SK-N-SH (cell line): ENCODE results near the gene FIGNL1. TPM values are rescaled to one million over a fixed set of nuclear protein-coding genes. Genes with fewer than 3 reads are reported as not detected.

ENCODE experiments used
- CTCF ChIA-PET: fragments of 300-600, 350-600 bp; formaldehyde crosslinking; extraction: SDS; loops from one replicate; lab custom pipeline; 2021; lab: Yijun Ruan, JAX
- POLR2A ChIA-PET: fragments of 350-600 bp; sonication (Branson Sonifier 250); formaldehyde crosslinking; extraction: SDS; loops from one replicate; lab custom pipeline; 2020; ENCODE audit warnings: antibody characterized with exemption, inconsistent platforms; lab: Yijun Ruan, JAX
- DNase-seq: peaks from one replicate; pipeline ENCODE4 v3.0.0; 2012
- H2AFZ ChIP-seq: fragments of 200-600 bp; sonication (generic); 2 replicates; pipeline ENCODE4 v1.8.1; 2016; ENCODE audit warnings: antibody characterized with exemption, mild to moderate bottlenecking, low read depth
- H3F3A ChIP-seq: fragments of 200-600 bp; sonication (generic); replicated peaks from 2 replicates; pipeline ENCODE3; 2016; ENCODE audit warnings: antibody characterized with exemption, mild to moderate bottlenecking; ENCODE audit not compliant: insufficient read depth
- H3K27ac ChIP-seq, 2 experiments: fragments of 200-500 bp in 1 of 2; fragments of 200-600 bp in 1 of 2; sonication (Bioruptor generic) in 1 of 2; sonication (generic), shearing (Covaris generic) in 1 of 2; 2 replicates each; pipeline versions ENCODE4 v1.5.1 to v1.6.1; 2014 to 2016; ENCODE audit warnings: low read depth in 2 of 2, inconsistent platforms in 1 of 2, low read length in 1 of 2, mild to moderate bottlenecking in 1 of 2, mixed read lengths in 1 of 2
- H3K27me3 ChIP-seq: fragments of 200-600 bp; sonication (generic), shearing (Covaris generic); 2 replicates; pipeline ENCODE4 v1.6.1; 2016; ENCODE audit warnings: mixed run types; ENCODE audit not compliant: insufficient read depth
- H3K36me3 ChIP-seq, 2 experiments: fragments of 200-500 bp in 1 of 2; fragments of 200-600 bp in 1 of 2; sonication (Bioruptor generic) in 1 of 2; sonication (generic) in 1 of 2; replicated peaks in 1 of 2; 2 replicates each; pipeline versions ENCODE3 to v1.5.1; 2014 to 2016; ENCODE audit warnings: low read length in 1 of 2, mild to moderate bottlenecking in 1 of 2; ENCODE audit not compliant: insufficient read depth in 2 of 2, control insufficient read depth in 1 of 2
- H3K4me1 ChIP-seq, 2 experiments: fragments of 200-500 bp in 1 of 2; fragments of 200-600 bp in 1 of 2; sonication (Bioruptor generic) in 1 of 2; sonication (generic), shearing (Covaris generic) in 1 of 2; 2 replicates each; pipeline versions ENCODE4 v1.5.1 to v1.6.1; 2014 to 2016; ENCODE audit warnings: low read depth in 1 of 2, low read length in 1 of 2, mixed run types in 1 of 2; ENCODE audit not compliant: insufficient read depth in 2 of 2, control insufficient read depth in 1 of 2
- H3K4me2 ChIP-seq: fragments of 200-600 bp; sonication (generic), shearing (Covaris generic); 2 replicates; pipeline ENCODE4 v1.6.1; 2017; ENCODE audit warnings: mixed run types
- H3K4me3 ChIP-seq, 2 experiments: fragments of 200-500 bp in 1 of 2; fragments of 200-600 bp in 1 of 2; sonication (Bioruptor generic) in 1 of 2; sonication (generic), shearing (Covaris generic) in 1 of 2; 2 replicates each; pipeline versions ENCODE4 v1.5.1 to v1.8.1; 2014 to 2016; ENCODE audit warnings: low read depth in 2 of 2, inconsistent platforms in 1 of 2, low read length in 1 of 2, mild to moderate bottlenecking in 1 of 2, mixed read lengths in 1 of 2, moderate library complexity in 1 of 2
- H3K79me2 ChIP-seq: fragments of 200-600 bp; sonication (generic); 2 replicates; pipeline ENCODE4 v1.8.1; 2017; ENCODE audit warnings: mild to moderate bottlenecking; ENCODE audit not compliant: insufficient read depth
- H3K9ac ChIP-seq: fragments of 200-600 bp; sonication (generic); 2 replicates; pipeline ENCODE4 v1.6.1; 2017; ENCODE audit warnings: mixed run types
- H3K9me2 ChIP-seq: fragments of 200-600 bp; sonication (generic); 2 replicates; pipeline ENCODE4 v1.6.1; 2017; ENCODE audit warnings: mixed run types
- H3K9me3 ChIP-seq: fragments of 200-600 bp; sonication (generic); 2 replicates; pipeline ENCODE4 v1.6.1; 2017; ENCODE audit warnings: mixed run types, mild to moderate bottlenecking, moderate library complexity
- H4K20me1 ChIP-seq: fragments of 200-600 bp; sonication (generic); 2 replicates; pipeline ENCODE4 v1.6.1; 2017; ENCODE audit warnings: mild to moderate bottlenecking, mixed run types; ENCODE audit not compliant: insufficient read depth
- CHD2 ChIP-seq: fragments of 150-350 bp; IDR thresholded peaks from 2 replicates; pipeline ENCODE4 v1.6.1; 2018; ENCODE audit warnings: low read length; ENCODE audit not compliant: partially characterized antibody
- FOXJ3 ChIP-seq: sonication (generic); formaldehyde crosslinking; IDR thresholded peaks from 2 replicates; pipeline ENCODE4 v1.5.1; 2020; ENCODE audit warnings: mild to moderate bottlenecking, missing genetic modification reagents
- FOXM1 ChIP-seq: IDR thresholded peaks from 2 replicates; pipeline ENCODE4 v1.4.0; 2012; ENCODE audit warnings: low read depth, mild to moderate bottlenecking
- MAX ChIP-seq: IDR thresholded peaks from 2 replicates; pipeline ENCODE4 v1.4.0; 2012; ENCODE audit warnings: low read depth
- MEF2A ChIP-seq: IDR thresholded peaks from 2 replicates; pipeline ENCODE4 v1.4.0; 2012; ENCODE audit warnings: low read depth, borderline replicate concordance
- NRF1 ChIP-seq: IDR thresholded peaks from 2 replicates; pipeline ENCODE4 v1.6.1; 2012; ENCODE audit warnings: low read depth, mild to moderate bottlenecking, low read length
- PBX3 ChIP-seq: IDR thresholded peaks from 2 replicates; pipeline ENCODE4; 2012
- RCOR1 ChIP-seq: fragments of 150-350 bp; IDR thresholded peaks from 2 replicates; pipeline ENCODE4 v1.6.1; 2017; ENCODE audit warnings: antibody characterized with exemption, low read length
- RFX5 ChIP-seq: IDR thresholded peaks from 2 replicates; pipeline ENCODE4 v1.6.1; 2012; ENCODE audit warnings: mild to moderate bottlenecking, improper control_type of control experiment, low read length
- SIN3A ChIP-seq: IDR thresholded peaks from 2 replicates; pipeline ENCODE4 v1.6.1; 2012; ENCODE audit warnings: low read depth, mild to moderate bottlenecking, low read length, moderate library complexity, borderline replicate concordance
- TAF1 ChIP-seq: IDR thresholded peaks from 2 replicates; pipeline ENCODE4 v1.6.1; 2012; ENCODE audit warnings: low read depth, mild to moderate bottlenecking, low read length, moderate library complexity, borderline replicate concordance
- TCF12 ChIP-seq: IDR thresholded peaks from 2 replicates; pipeline ENCODE4 v1.4.0; 2012
- ZBTB33 ChIP-seq: IDR thresholded peaks from 2 replicates; pipeline ENCODE4 v1.4.0; 2012; ENCODE audit warnings: low read depth, borderline replicate concordance
- WGBS: methylation state at CpG from one replicate; pipeline ENCODE4 v1.1.6; 2017; ENCODE audit warnings: low lambda C conversion rate; 5-methylcytosine and 5-hydroxymethylcytosine counted together
- polyA plus RNA-seq, 3 experiments: library from polyadenylated mRNA; depleted of rRNA; stranded (reverse); fragments of >200 nt; gene quantifications; 2 replicates each; pipeline ENCODE4 v1.2.3, GENCODE V29; 2012
- TF ChIP-seq, protein P1 (sequence below): fragments of 150-350 bp; IDR thresholded peaks from 2 replicates; pipeline ENCODE4 v1.6.1; 2016; ENCODE audit warnings: mild to moderate bottlenecking, low read depth, low read length
- TF ChIP-seq, protein P2 (sequence below): fragments of 150-350 bp; IDR thresholded peaks from 2 replicates; pipeline ENCODE4 v1.6.1; 2017; ENCODE audit warnings: antibody characterized with exemption, low read length, low read depth, borderline replicate concordance
- TF ChIP-seq, protein P3 (sequence below): fragments of 200-600 bp; sonication (generic); IDR thresholded peaks from 2 replicates; pipeline ENCODE4 v1.6.1; 2017; ENCODE audit warnings: antibody characterized with exemption, mild to moderate bottlenecking, moderate library complexity

Gene FIGNL1
- polyA plus RNA-seq, 1 of the 3 experiments (the other 2 are of a cell fraction), result 6.7 TPM

DNA sequence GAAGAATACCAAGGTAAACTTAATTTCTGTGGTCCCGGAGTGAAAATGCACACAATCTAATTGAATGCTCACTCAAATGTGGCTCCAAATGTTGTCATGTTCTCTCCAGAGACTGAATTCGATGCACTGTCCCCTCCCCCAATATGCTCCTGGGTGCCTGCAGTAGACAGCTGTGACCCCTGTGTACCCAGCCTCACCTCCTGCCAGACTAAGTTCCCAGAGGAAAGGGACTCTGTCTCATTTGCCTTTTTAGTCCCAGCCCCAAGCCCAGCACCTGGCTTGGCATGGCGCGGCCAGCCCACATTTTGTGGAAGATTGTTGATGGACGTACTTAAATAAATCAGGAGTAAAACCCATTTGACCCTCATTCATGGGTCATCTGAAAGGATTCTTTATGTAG is 21.8 kb upstream of the FIGNL1 start:
- H3K27ac ChIP-seq, result peak overlapping the region in 1 of 2 experiments; percentile 26; a peak in 1 of 4 replicates
- no peaks in the 10 kb centered on the region for H3F3A ChIP-seq
- H2AFZ ChIP-seq, result no peak overlapping the region
- WGBS, result 83% methylated on average over 5 of the region's 5 CpGs
- H3K9ac ChIP-seq, result no peak overlapping the region
- peaks cover 0 to 70% of the 10 kb centered on the region in 2 experiments; a peak in 1 of 4 replicates for H3K4me1 ChIP-seq
- no peak for DNase-seq
- TF ChIP-seq, protein P1, sequence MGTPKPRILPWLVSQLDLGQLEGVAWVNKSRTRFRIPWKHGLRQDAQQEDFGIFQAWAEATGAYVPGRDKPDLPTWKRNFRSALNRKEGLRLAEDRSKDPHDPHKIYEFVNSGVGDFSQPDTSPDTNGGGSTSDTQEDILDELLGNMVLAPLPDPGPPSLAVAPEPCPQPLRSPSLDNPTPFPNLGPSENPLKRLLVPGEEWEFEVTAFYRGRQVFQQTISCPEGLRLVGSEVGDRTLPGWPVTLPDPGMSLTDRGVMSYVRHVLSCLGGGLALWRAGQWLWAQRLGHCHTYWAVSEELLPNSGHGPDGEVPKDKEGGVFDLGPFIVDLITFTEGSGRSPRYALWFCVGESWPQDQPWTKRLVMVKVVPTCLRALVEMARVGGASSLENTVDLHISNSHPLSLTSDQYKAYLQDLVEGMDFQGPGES, result no peak
- TF ChIP-seq RFX5, result no peak
- TF ChIP-seq ZBTB33, result no peak
- TF ChIP-seq PBX3, result no peak
- TF ChIP-seq, protein P2, sequence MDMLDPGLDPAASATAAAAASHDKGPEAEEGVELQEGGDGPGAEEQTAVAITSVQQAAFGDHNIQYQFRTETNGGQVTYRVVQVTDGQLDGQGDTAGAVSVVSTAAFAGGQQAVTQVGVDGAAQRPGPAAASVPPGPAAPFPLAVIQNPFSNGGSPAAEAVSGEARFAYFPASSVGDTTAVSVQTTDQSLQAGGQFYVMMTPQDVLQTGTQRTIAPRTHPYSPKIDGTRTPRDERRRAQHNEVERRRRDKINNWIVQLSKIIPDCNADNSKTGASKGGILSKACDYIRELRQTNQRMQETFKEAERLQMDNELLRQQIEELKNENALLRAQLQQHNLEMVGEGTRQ, result no peak
- TF ChIP-seq FOXM1, result no peak
- TF ChIP-seq NRF1, result no peak
- TF ChIP-seq MEF2A, result no peak
- no peak for TF ChIP-seq SIN3A
- no peak for TF ChIP-seq TAF1
- no peak for TF ChIP-seq TCF12
- TF ChIP-seq FOXJ3 (CRISPR knock-in tag), result no peak
- TF ChIP-seq CHD2, result no peak
- TF ChIP-seq RCOR1, result no peak
- TF ChIP-seq, protein P3, sequence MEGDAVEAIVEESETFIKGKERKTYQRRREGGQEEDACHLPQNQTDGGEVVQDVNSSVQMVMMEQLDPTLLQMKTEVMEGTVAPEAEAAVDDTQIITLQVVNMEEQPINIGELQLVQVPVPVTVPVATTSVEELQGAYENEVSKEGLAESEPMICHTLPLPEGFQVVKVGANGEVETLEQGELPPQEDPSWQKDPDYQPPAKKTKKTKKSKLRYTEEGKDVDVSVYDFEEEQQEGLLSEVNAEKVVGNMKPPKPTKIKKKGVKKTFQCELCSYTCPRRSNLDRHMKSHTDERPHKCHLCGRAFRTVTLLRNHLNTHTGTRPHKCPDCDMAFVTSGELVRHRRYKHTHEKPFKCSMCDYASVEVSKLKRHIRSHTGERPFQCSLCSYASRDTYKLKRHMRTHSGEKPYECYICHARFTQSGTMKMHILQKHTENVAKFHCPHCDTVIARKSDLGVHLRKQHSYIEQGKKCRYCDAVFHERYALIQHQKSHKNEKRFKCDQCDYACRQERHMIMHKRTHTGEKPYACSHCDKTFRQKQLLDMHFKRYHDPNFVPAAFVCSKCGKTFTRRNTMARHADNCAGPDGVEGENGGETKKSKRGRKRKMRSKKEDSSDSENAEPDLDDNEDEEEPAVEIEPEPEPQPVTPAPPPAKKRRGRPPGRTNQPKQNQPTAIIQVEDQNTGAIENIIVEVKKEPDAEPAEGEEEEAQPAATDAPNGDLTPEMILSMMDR, result no peak
- no peak for TF ChIP-seq MAX
- ChIA-PET CTCF (interaction anchor here (0.7 to 8.9 kb wide), 7 partner anchors 37 to 267 kb away, joined by 3 to 157 read pairs (median 4); no protein-coding TSS in a partner anchor), POLR2A (interaction anchor here (0.8 to 1.4 kb wide), 3 partner anchors 45 to 89 kb away, joined by 3 to 4 read pairs (median 3); no protein-coding TSS in a partner anchor)
- no peak overlapping the region for H3K4me3 ChIP-seq
- H3K9me3 ChIP-seq, result no peaks in the 10 kb centered on the region
- H3K27me3 ChIP-seq, result peaks cover 17% of the 10 kb centered on the region; the same call in 1 of the 2 replicates
- H4K20me1 ChIP-seq, result no peaks in the 10 kb centered on the region
- H3K4me2 ChIP-seq, result no peak overlapping the region
- H3K9me2 ChIP-seq, result no peaks in the 10 kb centered on the region
- H3K36me3 ChIP-seq, result no peaks in the 10 kb centered on the region
- no peaks in the 10 kb centered on the region for H3K79me2 ChIP-seq
